Retinal pigment epithelial cell (primary cell): ENCODE data around the gene SLC8A2.

Experiments
- DNase-seq: peaks from one replicate; pipeline ENCODE4 v3.0.0-alpha.2; 2010; ENCODE audit warnings: low read depth
- H3K4me3 ChIP-seq: 2 replicates; pipeline ENCODE4 v1.5.1; 2011; ENCODE audit warnings: mild to moderate bottlenecking, low read length, control low read depth, moderate library complexity
- TF ChIP-seq, protein P1 (sequence below): conservative IDR thresholded peaks from 2 replicates; pipeline ENCODE4 v1.5.1; 2011; ENCODE audit warnings: low read depth, low read length, control low read depth, inconsistent platforms

SLC8A2 gene

DNA sequence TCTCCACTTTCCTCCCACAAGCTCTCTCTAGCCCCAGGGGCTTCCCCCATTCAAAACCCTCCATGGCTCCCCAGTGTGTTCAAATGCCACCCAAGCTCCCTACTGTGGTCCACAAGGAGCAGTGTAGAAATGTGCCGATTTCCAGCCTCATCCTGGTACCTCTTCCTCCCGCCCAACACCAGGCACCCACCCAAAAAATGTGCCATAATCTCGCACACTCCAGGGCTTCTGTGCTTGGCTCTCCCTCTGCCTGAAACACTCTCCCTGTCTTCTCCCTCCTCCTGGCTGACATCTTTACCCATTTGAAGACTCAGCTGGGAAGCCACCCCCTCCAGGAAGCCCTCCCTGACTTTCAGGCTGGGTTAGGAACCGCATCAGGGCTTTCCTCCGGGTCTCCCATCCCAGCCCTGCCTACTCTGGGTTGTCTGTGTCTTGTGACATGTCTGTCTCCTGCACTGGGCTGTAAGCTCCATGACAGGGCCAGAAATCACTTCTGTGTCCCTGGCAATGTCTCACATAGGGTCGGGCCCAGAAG, 35.7 kb downstream of the SLC8A2 start:
- TF ChIP-seq, protein P1, sequence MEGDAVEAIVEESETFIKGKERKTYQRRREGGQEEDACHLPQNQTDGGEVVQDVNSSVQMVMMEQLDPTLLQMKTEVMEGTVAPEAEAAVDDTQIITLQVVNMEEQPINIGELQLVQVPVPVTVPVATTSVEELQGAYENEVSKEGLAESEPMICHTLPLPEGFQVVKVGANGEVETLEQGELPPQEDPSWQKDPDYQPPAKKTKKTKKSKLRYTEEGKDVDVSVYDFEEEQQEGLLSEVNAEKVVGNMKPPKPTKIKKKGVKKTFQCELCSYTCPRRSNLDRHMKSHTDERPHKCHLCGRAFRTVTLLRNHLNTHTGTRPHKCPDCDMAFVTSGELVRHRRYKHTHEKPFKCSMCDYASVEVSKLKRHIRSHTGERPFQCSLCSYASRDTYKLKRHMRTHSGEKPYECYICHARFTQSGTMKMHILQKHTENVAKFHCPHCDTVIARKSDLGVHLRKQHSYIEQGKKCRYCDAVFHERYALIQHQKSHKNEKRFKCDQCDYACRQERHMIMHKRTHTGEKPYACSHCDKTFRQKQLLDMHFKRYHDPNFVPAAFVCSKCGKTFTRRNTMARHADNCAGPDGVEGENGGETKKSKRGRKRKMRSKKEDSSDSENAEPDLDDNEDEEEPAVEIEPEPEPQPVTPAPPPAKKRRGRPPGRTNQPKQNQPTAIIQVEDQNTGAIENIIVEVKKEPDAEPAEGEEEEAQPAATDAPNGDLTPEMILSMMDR, result no peak

DNA sequence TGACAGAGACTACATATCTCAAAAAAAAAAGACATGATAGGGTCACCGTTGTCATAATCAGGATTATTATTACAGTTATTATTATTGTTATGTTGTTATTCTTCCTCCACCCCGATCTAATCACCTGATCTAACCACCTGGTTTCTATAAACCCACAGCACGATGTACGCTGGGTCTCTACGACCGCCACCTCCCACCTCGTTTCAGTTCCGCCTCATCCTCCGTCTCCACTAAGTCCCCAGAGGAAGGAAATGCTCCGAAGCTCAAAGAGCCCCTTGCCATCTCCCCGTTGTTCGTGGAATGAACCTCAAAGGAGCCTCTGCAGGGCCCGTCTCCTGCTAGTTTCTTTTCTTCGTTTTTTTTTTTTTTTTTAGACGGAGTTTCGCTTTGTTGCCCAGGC, 36.5 kb downstream of the SLC8A2 start:
- H3K4me3 ChIP-seq, result no peak overlapping the region
- TF ChIP-seq, protein P1, result no peak
- no peak for DNase-seq

More for the DNA sequence above, 35.7 kb downstream of the SLC8A2 start:
- DNase-seq, result no peak
- no peak overlapping the region for H3K4me3 ChIP-seq

DNA sequence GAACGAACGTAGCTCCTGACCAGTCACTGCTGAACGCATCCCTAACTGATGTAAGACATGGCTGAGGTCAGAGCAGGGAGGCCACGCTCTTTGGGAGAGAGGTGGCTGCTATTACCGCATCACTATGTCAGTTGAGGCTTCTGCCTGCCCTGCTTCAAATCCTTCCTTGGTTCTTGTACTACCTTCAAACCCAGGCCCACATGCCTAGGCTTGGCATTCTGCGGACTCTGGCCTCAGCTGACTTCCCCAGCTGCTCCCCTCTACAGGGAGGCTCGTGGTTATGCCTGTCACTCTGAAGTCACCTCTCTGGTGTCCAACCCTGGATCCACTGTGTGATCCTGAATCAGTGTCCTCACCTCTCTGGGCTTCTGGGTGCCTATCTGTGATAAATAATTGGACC, 37.6 kb downstream of the SLC8A2 start:
- no peak overlapping the region for H3K4me3 ChIP-seq
- TF ChIP-seq, protein P1, result no peak
- no peak for DNase-seq

DNA sequence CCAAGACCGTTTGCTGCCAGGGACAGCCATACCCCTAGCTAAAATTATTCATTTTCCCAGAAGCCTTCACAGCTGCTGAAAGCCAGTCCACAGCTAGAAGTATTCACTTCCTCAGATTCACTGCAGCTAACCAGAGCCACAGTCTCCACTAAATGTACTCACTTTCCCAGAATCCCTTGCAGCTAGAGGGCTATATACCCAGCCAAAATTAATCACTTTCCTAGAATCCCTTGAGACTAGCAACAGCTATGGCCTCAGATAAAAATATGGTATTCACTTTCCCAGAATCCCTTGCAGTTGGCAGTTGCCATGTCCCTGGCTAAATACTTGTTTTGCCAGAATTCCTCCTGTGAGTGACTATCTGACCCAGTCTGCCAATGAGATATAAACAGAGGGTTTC, 38.6 kb downstream of the SLC8A2 start:
- no peak for DNase-seq
- TF ChIP-seq, protein P1, result no peak
- H3K4me3 ChIP-seq, result no peak overlapping the region

DNA sequence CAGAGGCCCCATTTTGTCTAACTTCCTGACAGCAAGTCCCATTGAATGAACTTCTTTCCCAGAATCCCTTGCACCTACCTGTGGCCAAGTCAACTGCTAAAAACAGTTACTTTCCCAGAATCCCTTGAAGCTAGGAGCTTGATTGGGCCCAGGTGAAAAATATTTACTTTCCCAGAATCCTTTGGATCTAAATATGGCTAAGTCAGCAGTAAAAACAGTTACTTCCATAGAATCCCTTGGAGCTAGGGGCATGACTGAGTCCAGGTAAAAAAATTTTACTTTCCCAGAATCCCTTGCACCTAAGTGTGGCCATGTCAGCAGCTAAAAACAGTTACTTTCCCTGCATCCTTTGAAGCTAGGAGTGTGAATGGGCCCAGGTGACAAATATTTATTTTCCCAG, 39.2 kb downstream of the SLC8A2 start:
- TF ChIP-seq, protein P1, result no peak
- no peak overlapping the region for H3K4me3 ChIP-seq
- no peak for DNase-seq

DNA sequence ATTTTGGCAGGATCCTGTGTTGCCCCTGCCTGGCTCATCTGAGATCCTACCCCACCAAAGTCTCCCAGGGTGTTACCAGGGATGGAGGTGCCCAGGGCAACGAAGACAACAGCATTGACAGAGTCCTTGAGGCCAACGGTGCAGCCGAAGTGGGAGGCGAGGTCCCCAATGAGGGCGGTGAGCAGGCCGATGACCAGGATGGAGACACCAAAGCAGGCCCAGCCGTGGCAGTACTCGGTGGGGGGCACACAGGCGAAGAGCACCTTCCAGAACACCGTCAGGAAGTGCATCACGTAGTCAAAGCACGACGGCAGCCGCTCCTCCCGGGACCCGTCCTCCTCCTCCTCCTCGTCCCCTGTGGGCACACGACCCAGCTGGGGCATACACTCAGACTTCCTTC, 39.6 kb downstream of the SLC8A2 start:
- TF ChIP-seq, protein P1, result no peak
- no peak for DNase-seq
- no peak overlapping the region for H3K4me3 ChIP-seq

DNA sequence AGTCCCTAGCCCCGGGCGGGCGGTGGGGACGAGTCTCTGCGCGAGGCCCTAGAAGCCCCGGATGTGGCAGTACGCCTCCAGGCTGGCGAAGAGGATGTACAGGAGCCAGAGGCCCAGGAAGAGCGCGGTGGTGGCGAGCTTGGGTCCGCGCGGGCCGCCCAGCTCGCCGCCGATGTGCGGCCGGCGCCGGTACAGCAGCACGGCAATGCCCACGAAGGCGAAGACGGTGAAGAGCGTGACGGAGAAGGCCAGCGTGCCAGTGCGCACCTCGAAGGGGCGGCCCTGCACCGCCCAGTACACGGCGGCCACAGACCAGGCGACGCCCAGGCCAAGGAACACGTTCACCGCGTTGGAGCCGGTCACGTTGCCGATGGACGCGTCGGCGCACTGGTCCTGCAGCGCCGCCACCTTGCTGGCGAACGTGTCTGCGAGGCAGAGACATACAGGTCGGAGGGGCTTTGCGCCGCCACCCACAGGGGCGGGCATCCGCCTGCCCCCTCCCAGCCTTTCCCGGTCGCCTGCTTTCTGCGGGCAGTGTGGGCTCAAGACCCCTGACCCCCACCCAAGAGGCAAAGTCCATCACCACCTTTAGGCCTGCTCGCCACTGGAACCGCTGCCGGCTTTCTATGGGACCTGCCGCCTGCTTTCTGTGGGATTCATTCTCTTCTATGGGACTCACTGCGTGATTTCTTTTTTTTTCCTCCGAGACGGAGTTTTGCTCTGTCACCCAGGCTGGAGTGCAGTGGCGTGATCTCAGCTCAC, 41.5 kb downstream of the SLC8A2 start:
- H3K4me3 ChIP-seq, result peak overlapping the region; percentile 10
- TF ChIP-seq, protein P1, result peak; percentile 20
- no peak for DNase-seq
